IMR-90 (cell line): ENCODE results near the gene GJA10. TPM values are rescaled to one million over a fixed set of nuclear protein-coding genes. Genes with fewer than 3 reads are reported as not detected.

Experiments
- ATAC-seq: fragments of 200-7000 bp; cut with Tn5 transposase; 2 replicates; pipeline ENCODE4 v1.9.1; 2020; ENCODE audit warnings: low read depth, mild to moderate bottlenecking, moderate library complexity
- BruUV-seq: library from RNA; stranded (reverse); fragments of 400-500 nt; replicated peaks from 2 replicates; lab custom pipeline; 2021; lab: Mats Ljungman, UMichigan
- CTCF ChIA-PET: fragments of 300-600 bp; formaldehyde crosslinking; extraction: SDS; loops from one replicate; lab custom pipeline; 2021; ENCODE audit warnings: antibody characterized with exemption; lab: Yijun Ruan, JAX
- POLR2A ChIA-PET: fragments of 300-600 bp; sonication (Branson Sonifier 250); formaldehyde crosslinking; loops from one replicate; lab custom pipeline; 2022; ENCODE audit warnings: antibody characterized with exemption; ENCODE audit not compliant: unreplicated experiment; lab: Charles Lee
- DNase-seq: peaks from one replicate; pipeline ENCODE4 v3.0.0; 2013
- H2AFZ ChIP-seq: replicated peaks from 2 replicates; pipeline ENCODE3; 2013; ENCODE audit warnings: low read length, mild to moderate bottlenecking; ENCODE audit not compliant: poor library complexity
- H2AK5ac ChIP-seq: 2 replicates; pipeline ENCODE4 v1.6.1; 2013; ENCODE audit warnings: low read depth, low read length, inconsistent platforms
- H2AK9ac ChIP-seq: replicated peaks from 2 replicates; pipeline ENCODE3; 2013; ENCODE audit warnings: mild to moderate bottlenecking, low read depth, low read length, moderate library complexity; ENCODE audit not compliant: poor library complexity
- H2BK120ac ChIP-seq: 2 replicates; pipeline ENCODE4 v1.6.1; 2013; ENCODE audit warnings: low read depth, low read length, inconsistent platforms
- H2BK15ac ChIP-seq: 3 replicates; pipeline ENCODE4 v1.6.1; 2013; ENCODE audit warnings: low read depth, low read length, inconsistent platforms
- H2BK20ac ChIP-seq: 2 replicates; pipeline ENCODE4 v1.6.1; 2013; ENCODE audit warnings: low read depth, mild to moderate bottlenecking, inconsistent platforms, low read length, moderate library complexity
- H2BK5ac ChIP-seq: 2 replicates; pipeline ENCODE4 v1.6.1; 2013; ENCODE audit warnings: mild to moderate bottlenecking, low read depth, low read length, inconsistent platforms; ENCODE audit not compliant: poor library complexity, severe bottlenecking
- H3K14ac ChIP-seq: replicated peaks from 2 replicates; pipeline ENCODE4 v1.6.1; 2013; ENCODE audit warnings: low read depth, low read length, inconsistent platforms
- H3K18ac ChIP-seq: 2 replicates; pipeline ENCODE4 v1.6.1; 2013; ENCODE audit warnings: low read depth, low read length, control low read depth
- H3K23ac ChIP-seq: 2 replicates; pipeline ENCODE4 v1.6.1; 2013; ENCODE audit warnings: low read depth, low read length, inconsistent platforms
- H3K27ac ChIP-seq: 2 replicates; pipeline ENCODE4 v1.5.1; 2013; ENCODE audit warnings: mild to moderate bottlenecking, control low read depth, low read length; ENCODE audit not compliant: insufficient read depth
- H3K27me3 ChIP-seq: 2 replicates; pipeline ENCODE4 v1.6.1; 2013; ENCODE audit warnings: low read length; ENCODE audit not compliant: control insufficient read depth, insufficient read depth
- H3K36me3 ChIP-seq: 2 replicates; pipeline ENCODE4 v1.6.1; 2013; ENCODE audit warnings: low read length, mixed read lengths; ENCODE audit not compliant: control insufficient read depth, insufficient read depth
- H3K4ac ChIP-seq: 2 replicates; pipeline ENCODE4 v1.6.1; 2013; ENCODE audit warnings: low read depth, low read length, inconsistent platforms
- H3K4me1 ChIP-seq: 2 replicates; pipeline ENCODE4 v1.6.1; 2013; ENCODE audit warnings: low read length, mixed read lengths; ENCODE audit not compliant: control insufficient read depth, insufficient read depth
- H3K4me2 ChIP-seq: 2 replicates; pipeline ENCODE4 v1.6.1; 2013; ENCODE audit warnings: low read depth, mild to moderate bottlenecking, control low read depth, low read length, moderate library complexity
- H3K4me3 ChIP-seq: 2 replicates; pipeline ENCODE4 v1.5.1; 2013; ENCODE audit warnings: low read depth, mild to moderate bottlenecking, control low read depth, low read length, moderate library complexity; ENCODE audit not compliant: insufficient read depth
- H3K56ac ChIP-seq: 2 replicates; pipeline ENCODE4 v1.6.1; 2013; ENCODE audit warnings: low read length, inconsistent platforms; ENCODE audit not compliant: insufficient read depth; ENCODE audit errors: extremely low read depth
- H3K79me1 ChIP-seq, 2 experiments: 2 replicates each; pipeline ENCODE4 v1.6.1; 2013; ENCODE audit warnings: low read length in 2 of 2, inconsistent platforms in 1 of 2, low read depth in 1 of 2
- H3K9ac ChIP-seq: 2 replicates; pipeline ENCODE4 v1.6.1; 2013; ENCODE audit warnings: low read depth, low read length, control low read depth
- H3K9me1 ChIP-seq: 2 replicates; pipeline ENCODE4 v1.6.1; 2013; ENCODE audit warnings: low read length, inconsistent platforms; ENCODE audit not compliant: insufficient read depth
- H3K9me3 ChIP-seq: 2 replicates; pipeline ENCODE4 v1.6.1; 2013; ENCODE audit warnings: low read length; ENCODE audit not compliant: control insufficient read depth, insufficient read depth
- H4K20me1 ChIP-seq: 2 replicates; pipeline ENCODE4 v1.6.1; 2013; ENCODE audit warnings: low read length, inconsistent platforms; ENCODE audit not compliant: insufficient read depth
- H4K5ac ChIP-seq: 2 replicates; pipeline ENCODE4 v1.6.1; 2013; ENCODE audit warnings: mild to moderate bottlenecking, low read depth, low read length, control low read depth
- H4K8ac ChIP-seq, 2 experiments: 2 replicates each; pipeline ENCODE4 v1.6.1; 2013; ENCODE audit warnings: low read depth in 2 of 2, low read length in 2 of 2, control low read depth in 1 of 2, inconsistent platforms in 1 of 2
- H4K91ac ChIP-seq: 2 replicates; pipeline ENCODE4 v1.6.1; 2013; ENCODE audit warnings: low read depth, low read length, inconsistent platforms; ENCODE audit not compliant: insufficient read depth
- CTCF ChIP-seq: conservative IDR thresholded peaks from 2 replicates; pipeline ENCODE4 v1.5.1; 2012; ENCODE audit warnings: mild to moderate bottlenecking, low read depth, low read length, improper control_type of control experiment
- ELK1 ChIP-seq: fragments of 150-350 bp; IDR thresholded peaks from 2 replicates; pipeline ENCODE4 v1.6.1; 2016; ENCODE audit warnings: low read depth, mild to moderate bottlenecking, low read length, moderate library complexity, borderline replicate concordance
- MXI1 ChIP-seq: IDR thresholded peaks from 2 replicates; pipeline ENCODE4 v1.6.1; 2012; ENCODE audit warnings: low read depth, mild to moderate bottlenecking, low read length, moderate library complexity, borderline replicate concordance
- POLR2A ChIP-seq: IDR thresholded peaks from 2 replicates; pipeline ENCODE4 v1.6.1; 2012; ENCODE audit warnings: mild to moderate bottlenecking, low read depth, low read length
- RAD21 ChIP-seq: IDR thresholded peaks from 2 replicates; pipeline ENCODE4 v1.6.1; 2012; ENCODE audit warnings: low read length, improper control_type of control experiment
- USF2 ChIP-seq: fragments of 150-350 bp; IDR thresholded peaks from 2 replicates; pipeline ENCODE4 v1.6.1; 2017; ENCODE audit warnings: mild to moderate bottlenecking, antibody characterized with exemption, low read length, low read depth
- WGBS, 2 experiments: methylation state at CpG; one replicate each; pipeline versions ENCODE4 v1.1.5 to v1.1.7; 2013; ENCODE audit warnings: missing lambda C conversion rate in 2 of 2; ENCODE audit not compliant: insufficient read length in 1 of 2; ENCODE audit errors: extremely low coverage in 2 of 2; 5-methylcytosine and 5-hydroxymethylcytosine counted together
- dilution Hi-C: fragments of 300-500 bp; cut with HindIII; formaldehyde crosslinking; loops from one replicate; pipeline ENCODE4 v1.14.3; 2018; ENCODE audit warnings: low sequenced_read_pairs; ENCODE audit not compliant: unreplicated experiment
- in situ Hi-C: fragments of 300-500 bp; cut with MboI; formaldehyde crosslinking; loops from 3 replicates; pipeline ENCODE4 v1.14.3; 2019; ENCODE audit warnings: low sequenced_read_pairs, inconsistent platforms, mixed read lengths
- intact Hi-C: fragments of 100-400 bp; cut with micrococcal nuclease; formaldehyde crosslinking; loops from 2 replicates; pipeline ENCODE4 v1.10.0; 2022
- polyA plus RNA-seq, 3 experiments: library from polyadenylated mRNA; depleted of rRNA; stranded (reverse); fragments of >200 nt; gene quantifications; 2 replicates each; pipeline ENCODE4 v1.2.3, GENCODE V29; 2012; ENCODE audit warnings: low replicate concordance in 1 of 3
- total RNA-seq: library from RNA; depleted of rRNA; stranded (reverse); fragments of >200 nt; gene quantifications from 2 replicates; pipeline ENCODE4 v1.2.3, GENCODE V29; 2012

GJA10 gene
- total and polyA plus RNA-seq, 2 of the 4 experiments (the other 2 are of a cell fraction) = not detected

GRCh38 chr6:89887452-89888137 is 6.7 kb upstream of the GJA10 start:
- no peaks in the 10 kb centered on the region for H3K9me3 ChIP-seq
- dilution Hi-C loops (no loop called here), in situ Hi-C loops (no loop called here), intact Hi-C loops (no loop called here)
- H3K4me2 ChIP-seq = no peak overlapping the region; the same call in 1 of the 2 replicates
- no peak overlapping the region for H2AK9ac ChIP-seq
- TF ChIP-seq MXI1 (no peak), CTCF (no peak), RAD21 (no peak), ELK1 (no peak), POLR2A (no peak), USF2 (no peak)
- H3K18ac ChIP-seq = no peak overlapping the region
- no TSS peak for BruUV-seq
- DNase-seq = no peak
- H3K4me3 ChIP-seq = no peak overlapping the region
- H2AFZ ChIP-seq = peak overlapping the region; percentile 65
- ATAC-seq = peak; percentile 24; the same call in 1 of the 2 replicates
- H3K4ac ChIP-seq = no peak overlapping the region
- no peaks in the 10 kb centered on the region for H3K36me3 ChIP-seq
- H2BK20ac ChIP-seq = no peak overlapping the region
- H3K4me1 ChIP-seq = peaks cover 2% of the 10 kb centered on the region; the same call in 1 of the 2 replicates
- H3K27ac ChIP-seq = no peak overlapping the region
- no peak overlapping the region for H2BK5ac ChIP-seq
- no peaks in the 10 kb centered on the region for H3K79me1 ChIP-seq
- H4K5ac ChIP-seq = no peak overlapping the region
- no peaks in the 10 kb centered on the region for H4K20me1 ChIP-seq
- no peak overlapping the region for H4K91ac ChIP-seq
- ChIA-PET CTCF (interaction anchor here (0.6 kb wide), 1 partner anchor 8 kb away, joined by 3 read pairs; no protein-coding TSS in a partner anchor), POLR2A (no interaction called here)
- WGBS, 2 experiments = 24% methylated on average over 24 of the region's 43 CpGs; no CpG with 5 or more reads in 1 of the 2 experiments
- no peak overlapping the region for H4K8ac ChIP-seq
- H2BK120ac ChIP-seq = no peak overlapping the region
- H3K56ac ChIP-seq = no peak overlapping the region
- H3K9ac ChIP-seq = no peak overlapping the region
- H2AK5ac ChIP-seq = no peak overlapping the region
- H2BK15ac ChIP-seq = no peak overlapping the region
- no peak overlapping the region for H3K14ac ChIP-seq
- no peaks in the 10 kb centered on the region for H3K9me1 ChIP-seq
- peaks cover 7% of the 10 kb centered on the region for H3K27me3 ChIP-seq
- no peak overlapping the region for H3K23ac ChIP-seq
